Ovary (tissue), 9 donors: ENCODE results near the gene MCM8. TPM values are rescaled to one million over a fixed set of nuclear protein-coding genes. Genes with fewer than 3 reads are reported as not detected.

Experiments
- DNase-seq, 5 donors: peaks; one replicate each; pipeline ENCODE4 v3.0.0-alpha.2; 2019 to 2020
- H3K27ac ChIP-seq, 2 donors: fragments of 200-600 bp; one replicate each; pipeline versions ENCODE4 v1.5.1 to v1.8.0; 2019 to 2022
- H3K27me3 ChIP-seq: fragments of 200-600 bp; one replicate; pipeline ENCODE4 v1.8.0; 2022
- H3K36me3 ChIP-seq: fragments of 200-600 bp; sonication (generic); one replicate; pipeline ENCODE4 v1.5.1; 2019
- H3K4me1 ChIP-seq: one replicate; pipeline ENCODE4 v1.8.1; 2013; ENCODE audit warnings: mild to moderate bottlenecking, moderate library complexity; ENCODE audit not compliant: insufficient read depth
- H3K4me3 ChIP-seq: fragments of 200-600 bp; sonication (generic); one replicate; pipeline ENCODE4 v1.5.1; 2017
- H3K9me3 ChIP-seq, 2 donors: fragments of 200-600 bp in 1 of 2; sonication (generic) in 1 of 2; one replicate each; pipeline versions ENCODE4 v1.5.1 to v1.8.1; 2013 to 2019; ENCODE audit warnings: mild to moderate bottlenecking in 1 of 2, moderate library complexity in 1 of 2
- EP300 ChIP-seq: sonication (generic); formaldehyde crosslinking; IDR thresholded peaks from one replicate; pipeline ENCODE4 v1.6.1; 2017; ENCODE audit warnings: antibody characterized with exemption
- POLR2A ChIP-seq: fragments of 450-650 bp; IDR thresholded peaks from one replicate; pipeline ENCODE4 v1.6.1; 2017; ENCODE audit warnings: antibody characterized with exemption, mild to moderate bottlenecking, moderate library complexity
- WGBS, 3 donors: extraction: QIAGEN DNeasy Blood & Tissue Kit in 1 of 3; methylation state at CpG; one replicate each; pipeline versions ENCODE4 v1.1.5 to v1.1.7; 2013 to 2017; 5-methylcytosine and 5-hydroxymethylcytosine counted together
- intact Hi-C, 4 donors: fragments of 100-400 bp; cut with DNase I; formaldehyde crosslinking; loops; one replicate each; pipeline versions ENCODE4 v1.11.0 to v1.15.1; 2022 to 2023
- polyA plus RNA-seq, 2 donors: library from polyadenylated mRNA; stranded (reverse); fragments of 200-250 nt in 1 of 2; fragments of 350-450 nt in 1 of 2; fragmentation: Illumina TruSeq in 1 of 2; extraction: RNeasy Lipid Tissue Mini Kit (QIAGEN cat#74804) in 1 of 2; gene quantifications; one replicate each; pipeline ENCODE4 v1.2.3, GENCODE V29; 2013 to 2014
- total RNA-seq, 7 donors: library from RNA; depleted of rRNA in 2 of 7; stranded (reverse); fragments of >200 nt in 2 of 7; fragmentation: NEBNext Ultra II Directional in 3 of 7; extraction: Animal tissue kit (Norgen Biotek cat#: 25700) in 3 of 7; gene quantifications; one replicate each; pipeline versions ENCODE4 v1.1.0 to v1.2.4, GENCODE V29; 2016 to 2023
- TF ChIP-seq, protein P1 (sequence below), 3 donors: fragments of 450-650 bp in 2 of 3; fragments of 200-600 bp in 1 of 3; IDR thresholded peaks; one replicate each; pipeline versions ENCODE4 v1.5.1 to v1.8.0; 2016 to 2022; ENCODE audit warnings: antibody characterized with exemption in 3 of 3, mild to moderate bottlenecking in 1 of 3
- donor health status: DM: no; HTN: no; CAD: no; lungs with moderate emphysema.
- donor health status: DM: no; HTN: no; CAD: no.
- donor health status: Bipolar disorder and iron deficiency.
- donor health status: DM: yes; HTN: yes; CAD: no.
- donor health status: DM: no; HTN: no; CAD: no.
- donor health status: DM: yes; HTN: yes; CAD: no.

The MCM8 gene
- total and polyA plus RNA-seq, 9 donors: 2.3 to 4.9 (median 3.6) TPM

DNA sequence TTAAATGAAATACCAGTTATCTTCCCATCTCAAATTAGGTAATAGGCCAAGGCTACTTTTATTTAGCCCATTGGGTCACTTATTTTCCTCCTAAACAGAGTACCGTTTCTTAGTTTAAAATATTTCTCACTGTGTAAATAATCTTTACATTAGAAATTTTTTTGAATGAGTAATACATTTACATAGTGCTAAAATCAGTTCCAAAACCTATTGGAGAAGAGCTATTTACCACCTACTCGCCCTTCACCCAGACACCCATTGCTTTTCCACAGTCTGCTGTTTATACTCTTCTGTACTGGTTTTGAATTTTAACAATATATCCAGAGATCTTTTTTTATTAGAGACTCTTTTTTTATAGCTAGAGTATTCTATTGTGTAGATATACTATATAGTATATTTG, 36.9 kb downstream of the MCM8 start:
- Histone ChIP-seq H3K27ac (no peak overlapping the region), H3K4me1 (no peaks in the 10 kb centered on the region), H3K27me3 (no peaks in the 10 kb centered on the region), H3K9me3 (no peaks in the 10 kb centered on the region), H3K4me3 (no peak overlapping the region), H3K36me3 (no peaks in the 10 kb centered on the region)
- DNase-seq: no peak
- TF ChIP-seq POLR2A (no peak), EP300 (no peak)
- TF ChIP-seq, protein P1, sequence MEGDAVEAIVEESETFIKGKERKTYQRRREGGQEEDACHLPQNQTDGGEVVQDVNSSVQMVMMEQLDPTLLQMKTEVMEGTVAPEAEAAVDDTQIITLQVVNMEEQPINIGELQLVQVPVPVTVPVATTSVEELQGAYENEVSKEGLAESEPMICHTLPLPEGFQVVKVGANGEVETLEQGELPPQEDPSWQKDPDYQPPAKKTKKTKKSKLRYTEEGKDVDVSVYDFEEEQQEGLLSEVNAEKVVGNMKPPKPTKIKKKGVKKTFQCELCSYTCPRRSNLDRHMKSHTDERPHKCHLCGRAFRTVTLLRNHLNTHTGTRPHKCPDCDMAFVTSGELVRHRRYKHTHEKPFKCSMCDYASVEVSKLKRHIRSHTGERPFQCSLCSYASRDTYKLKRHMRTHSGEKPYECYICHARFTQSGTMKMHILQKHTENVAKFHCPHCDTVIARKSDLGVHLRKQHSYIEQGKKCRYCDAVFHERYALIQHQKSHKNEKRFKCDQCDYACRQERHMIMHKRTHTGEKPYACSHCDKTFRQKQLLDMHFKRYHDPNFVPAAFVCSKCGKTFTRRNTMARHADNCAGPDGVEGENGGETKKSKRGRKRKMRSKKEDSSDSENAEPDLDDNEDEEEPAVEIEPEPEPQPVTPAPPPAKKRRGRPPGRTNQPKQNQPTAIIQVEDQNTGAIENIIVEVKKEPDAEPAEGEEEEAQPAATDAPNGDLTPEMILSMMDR (IDR thresholded peaks at IDR 0.05): no peak
- 95 to 96% (median 96%) methylated on average over 2 of the region's 2 CpGs for WGBS, 3 donors
- intact Hi-C loops: no loop called here

DNA sequence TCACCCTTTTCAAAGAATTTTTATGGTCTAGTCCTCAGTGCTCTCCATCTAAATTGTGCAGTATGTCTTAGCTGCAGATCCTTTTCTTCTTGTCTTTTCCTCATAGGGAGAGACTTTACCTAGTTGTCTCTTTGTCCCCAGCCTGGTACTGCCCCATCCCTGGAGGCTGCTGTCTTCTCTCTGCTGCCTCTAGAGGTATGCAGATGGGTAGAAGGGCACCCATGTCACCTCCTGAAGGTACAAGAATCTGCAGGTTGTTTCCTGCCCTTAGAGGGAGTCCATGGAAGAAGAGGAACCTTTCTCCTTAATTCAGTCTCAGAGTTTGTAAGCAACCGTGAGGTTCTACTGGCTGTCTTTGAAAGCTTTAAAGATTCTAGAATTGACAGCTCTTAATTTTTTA, 39.1 kb downstream of the MCM8 start:
- no peaks in the 10 kb centered on the region for H3K36me3 ChIP-seq
- DNase-seq: no peak
- intact Hi-C loops: no loop called here
- H3K27ac ChIP-seq: no peak overlapping the region
- TF ChIP-seq, protein P1 (IDR thresholded peaks at IDR 0.05): no peak
- TF ChIP-seq EP300 (no peak), POLR2A (no peak)
- no peaks in the 10 kb centered on the region for H3K4me1 ChIP-seq
- H3K27me3 ChIP-seq: no peaks in the 10 kb centered on the region
- 93 to 96% (median 95%) methylated on average over 1 of the region's 1 CpG for WGBS, 3 donors
- H3K4me3 ChIP-seq: no peak overlapping the region
- H3K9me3 ChIP-seq: no peaks in the 10 kb centered on the region

DNA sequence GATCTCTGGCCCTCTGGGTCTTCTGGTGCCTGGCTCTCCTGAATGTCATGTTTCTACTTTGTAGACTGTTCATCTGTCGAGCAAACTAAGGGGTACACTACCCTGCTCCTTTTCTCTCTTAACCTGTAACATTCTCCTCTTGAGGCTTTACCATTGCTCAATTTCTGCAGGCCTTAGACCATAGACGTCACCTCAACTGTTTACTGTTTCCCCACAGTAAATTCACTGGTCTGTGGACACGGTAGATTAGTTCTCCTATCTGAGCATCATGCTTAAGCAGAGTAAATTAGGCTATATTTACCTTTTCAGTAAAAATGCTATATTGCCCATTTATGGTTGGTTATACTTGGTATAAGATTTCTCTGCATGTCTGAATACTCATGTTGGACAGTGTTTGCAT, 40.5 kb downstream of the MCM8 start:
- Histone ChIP-seq H3K27me3 (no peaks in the 10 kb centered on the region), H3K4me3 (no peak overlapping the region), H3K4me1 (no peaks in the 10 kb centered on the region), H3K9me3 (no peaks in the 10 kb centered on the region), H3K36me3 (no peaks in the 10 kb centered on the region), H3K27ac (no peak overlapping the region)
- no peak for DNase-seq
- TF ChIP-seq, protein P1 (IDR thresholded peaks at IDR 0.05): no peak
- TF ChIP-seq EP300 (no peak), POLR2A (no peak)
- WGBS, 3 donors: 93 to 96% (median 95%) methylated on average over 3 of the region's 3 CpGs
- intact Hi-C loops: no loop called here

DNA sequence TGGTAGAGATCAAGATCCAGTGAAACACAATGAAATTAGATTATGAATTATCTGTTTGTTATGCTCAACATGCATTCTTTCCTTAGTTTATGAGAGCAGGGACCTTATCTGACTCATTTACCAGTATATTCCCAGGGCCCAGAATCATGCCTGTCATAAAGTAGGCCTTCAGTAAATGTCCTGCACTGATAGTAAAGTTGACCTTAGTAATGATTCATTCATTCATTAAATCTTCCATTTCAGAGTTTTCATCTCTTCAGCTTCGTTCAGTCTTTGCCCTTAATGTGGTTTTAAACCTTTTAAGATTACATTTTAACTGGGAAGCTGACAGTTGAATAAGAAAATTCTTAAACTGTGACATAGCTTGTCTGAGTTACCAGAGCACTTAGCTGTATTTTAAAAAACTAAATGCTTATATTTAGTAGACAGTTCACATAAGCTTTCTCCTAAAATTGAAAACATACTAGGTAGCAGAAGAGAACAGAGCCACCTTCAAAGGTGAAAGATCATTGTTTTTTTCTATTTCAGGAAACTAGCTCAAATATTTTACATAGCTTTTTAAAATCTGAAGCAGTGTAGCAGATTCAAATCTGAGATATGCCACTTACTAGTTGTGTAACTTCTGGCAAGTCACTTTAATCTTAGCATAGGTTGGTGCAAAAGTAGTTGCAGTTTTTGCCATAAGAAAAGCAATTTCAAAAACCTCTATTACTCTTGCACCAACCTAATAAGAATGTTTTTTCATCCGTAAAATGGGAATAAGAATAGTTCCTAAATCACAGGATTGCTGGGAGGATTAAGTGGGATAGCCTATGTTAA, 41.4 kb downstream of the MCM8 start:
- H3K4me1 ChIP-seq: no peaks in the 10 kb centered on the region
- TF ChIP-seq EP300 (no peak), POLR2A (no peak)
- TF ChIP-seq, protein P1 (IDR thresholded peaks at IDR 0.05): no peak
- no peak for DNase-seq
- H3K27me3 ChIP-seq: no peaks in the 10 kb centered on the region
- H3K36me3 ChIP-seq: no peaks in the 10 kb centered on the region
- no peak overlapping the region for H3K4me3 ChIP-seq
- WGBS, 3 donors: 72 to 84% (median 83%) methylated on average over 2 of the region's 2 CpGs
- H3K9me3 ChIP-seq: no peaks in the 10 kb centered on the region
- no peak overlapping the region for H3K27ac ChIP-seq
- intact Hi-C loops: no loop called here
